Fibroblast of lung (primary cell): ENCODE data around the gene MBD5. TPM values are rescaled to one million over a fixed set of nuclear protein-coding genes. Genes with fewer than 3 reads are reported as not detected.

ENCODE experiments used
- DNase-seq, 2 donors: peaks; one replicate each; pipeline versions ENCODE4 v3.0.0 to v3.0.0-alpha.2; 2010; ENCODE audit warnings: low read depth in 2 of 2
- H2AFZ ChIP-seq: 2 replicates; pipeline ENCODE4 v1.5.1; 2012; ENCODE audit warnings: low read length, control low read depth, inconsistent platforms
- H3K27ac ChIP-seq: 2 replicates; pipeline ENCODE4 v1.5.1; 2011; ENCODE audit warnings: low read length, control low read depth; ENCODE audit not compliant: insufficient read depth
- H3K27me3 ChIP-seq: 2 replicates; pipeline ENCODE4 v1.5.1; 2011; ENCODE audit warnings: mild to moderate bottlenecking, low read length; ENCODE audit not compliant: control insufficient read depth, insufficient read depth
- H3K36me3 ChIP-seq: 2 replicates; pipeline ENCODE4 v1.5.1; 2011; ENCODE audit warnings: low read length; ENCODE audit not compliant: control insufficient read depth, insufficient read depth
- H3K4me1 ChIP-seq: 2 replicates; pipeline ENCODE4 v1.5.1; 2011; ENCODE audit warnings: low read length; ENCODE audit not compliant: control insufficient read depth, insufficient read depth; ENCODE audit errors: extremely low read depth
- H3K4me2 ChIP-seq: 2 replicates; pipeline ENCODE4 v1.5.1; 2011; ENCODE audit warnings: low read length, control low read depth; ENCODE audit not compliant: insufficient read depth; ENCODE audit errors: extremely low read depth
- H3K4me3 ChIP-seq, 4 experiments: fragments of 200-600 bp in 1 of 4; sonication (generic) in 1 of 4; replicated peaks in 1 of 4; 2 replicates each; pipeline ENCODE4 v1.5.1; 2011 to 2016; ENCODE audit warnings: low read length in 4 of 4, low read depth in 3 of 4, mild to moderate bottlenecking in 3 of 4, control low read depth in 2 of 4, inconsistent platforms in 1 of 4, mixed read lengths in 1 of 4; ENCODE audit not compliant: insufficient read depth in 1 of 4; ENCODE audit errors: control extremely low read depth in 1 of 4
- H3K79me2 ChIP-seq: 2 replicates; pipeline ENCODE4 v1.5.1; 2012; ENCODE audit warnings: mild to moderate bottlenecking, low read length, inconsistent platforms; ENCODE audit not compliant: control insufficient read depth, insufficient read depth
- H3K9ac ChIP-seq: 2 replicates; pipeline ENCODE4 v1.5.1; 2011; ENCODE audit warnings: mild to moderate bottlenecking, low read length, control low read depth; ENCODE audit not compliant: insufficient read depth
- H3K9me3 ChIP-seq: 2 replicates; pipeline ENCODE4 v1.5.1; 2012; ENCODE audit warnings: low read depth, low read length; ENCODE audit not compliant: control insufficient read depth, insufficient read depth
- H4K20me1 ChIP-seq: 2 replicates; pipeline ENCODE4 v1.5.1; 2011; ENCODE audit warnings: low read length; ENCODE audit not compliant: control insufficient read depth, insufficient read depth; ENCODE audit errors: extremely low read depth
- CTCF ChIP-seq, 2 donors: IDR thresholded peaks in 1 of 2; conservative IDR thresholded peaks in 1 of 2; 1 replicate in 1 of 2; 2 replicates in 1 of 2; pipeline ENCODE4 v1.5.1; 2011 to 2012; ENCODE audit warnings: low read length in 2 of 2, control low read depth in 1 of 2, inconsistent platforms in 1 of 2, low read depth in 1 of 2, mild to moderate bottlenecking in 1 of 2
- EZH2 ChIP-seq: IDR thresholded peaks from 2 replicates; pipeline ENCODE4 v1.5.1; 2012; ENCODE audit warnings: low read length, control low read depth, mild to moderate bottlenecking; ENCODE audit errors: missing control alignments
- polyA plus RNA-seq, 2 donors: library from polyadenylated mRNA; depleted of rRNA in 1 of 2; stranded (reverse) in 1 of 2; unstranded in 1 of 2; fragments of >200 nt; gene quantifications; 2 replicates each; pipeline ENCODE4 v1.2.1, GENCODE V29; 2011 to 2012; ENCODE audit warnings: missing spikeins in 1 of 2
- total RNA-seq: library from RNA; depleted of rRNA; stranded (reverse); fragments of >200 nt; gene quantifications from 2 replicates; pipeline ENCODE4 v1.2.1, GENCODE V29; 2014

Gene MBD5
- total and polyA plus RNA-seq, 2 donors (not counting 1 experiment from before 2014, with no cell fraction given), result 26.1 to 32.4 TPM

GRCh38 chr2:148065936-148066335, 45.0 kb downstream of the MBD5 start:
- no peak overlapping the region for H3K4me2 ChIP-seq
- H3K9ac ChIP-seq, result no peak overlapping the region
- H3K27me3 ChIP-seq, result no peaks in the 10 kb centered on the region
- no peak for DNase-seq
- no peak overlapping the region for H3K27ac ChIP-seq
- no peaks in the 10 kb centered on the region for H3K4me1 ChIP-seq
- no peak overlapping the region for H3K4me3 ChIP-seq
- H2AFZ ChIP-seq, result no peak overlapping the region
- H3K9me3 ChIP-seq, result no peaks in the 10 kb centered on the region
- H3K79me2 ChIP-seq, result no peaks in the 10 kb centered on the region
- H3K36me3 ChIP-seq, result no peaks in the 10 kb centered on the region
- TF ChIP-seq EZH2, result no peak
- no peak for TF ChIP-seq CTCF (conservative IDR thresholded peaks at IDR 0.05 in 1 of 2, IDR thresholded peaks at IDR 0.05 in 1 of 2; ENCODE audit: low read depth in 1 of 2, low read length in 2 of 2)
- H4K20me1 ChIP-seq, result no peaks in the 10 kb centered on the region

- no peak for TF ChIP-seq EZH2
- no peak for TF ChIP-seq CTCF (conservative IDR thresholded peaks at IDR 0.05 in 1 of 2, IDR thresholded peaks at IDR 0.05 in 1 of 2; ENCODE audit: low read depth in 1 of 2, low read length in 2 of 2)
- no peak overlapping the region for H3K4me3 ChIP-seq
- no peaks in the 10 kb centered on the region for H3K9me3 ChIP-seq
- no peak for DNase-seq
- H3K36me3 ChIP-seq, result no peaks in the 10 kb centered on the region
- H3K4me1 ChIP-seq, result no peaks in the 10 kb centered on the region
- no peaks in the 10 kb centered on the region for H3K27me3 ChIP-seq
- no peaks in the 10 kb centered on the region for H3K79me2 ChIP-seq
- H3K27ac ChIP-seq, result no peak overlapping the region
- no peak overlapping the region for H2AFZ ChIP-seq
- H3K9ac ChIP-seq, result no peak overlapping the region
- H3K4me2 ChIP-seq, result no peak overlapping the region
- no peaks in the 10 kb centered on the region for H4K20me1 ChIP-seq
Measured at GRCh38 chr2:148067801-148068200, 46.9 kb downstream of the MBD5 start.

- H3K4me3 ChIP-seq, result no peak overlapping the region
- no peak overlapping the region for H2AFZ ChIP-seq
- H4K20me1 ChIP-seq, result no peaks in the 10 kb centered on the region
- no peak overlapping the region for H3K27ac ChIP-seq
- H3K4me2 ChIP-seq, result no peak overlapping the region
- H3K9me3 ChIP-seq, result no peaks in the 10 kb centered on the region
- TF ChIP-seq CTCF (conservative IDR thresholded peaks at IDR 0.05 in 1 of 2, IDR thresholded peaks at IDR 0.05 in 1 of 2; ENCODE audit: low read depth in 1 of 2, low read length in 2 of 2) (no peak), EZH2 (no peak)
- no peaks in the 10 kb centered on the region for H3K36me3 ChIP-seq
- H3K27me3 ChIP-seq, result no peaks in the 10 kb centered on the region
- no peak overlapping the region for H3K9ac ChIP-seq
- no peaks in the 10 kb centered on the region for H3K79me2 ChIP-seq
- no peak for DNase-seq
- H3K4me1 ChIP-seq, result no peaks in the 10 kb centered on the region
Measured at GRCh38 chr2:148071351-148071750, 50.5 kb downstream of the MBD5 start.
